Activated CD8-positive, alpha-beta T cell treated with anti-CD3 and anti-CD28 coated beads for 36 hours (primary cell): Measurements from ENCODE around the gene SLC38A1. TPM values are rescaled to one million over a fixed set of nuclear protein-coding genes. Genes with fewer than 3 reads are reported as not detected.

Source experiments
- ATAC-seq: fragments of 200-7000 bp; cut with Tn5 transposase; one replicate; pipeline ENCODE4 v1.10.0; 2021; ENCODE audit warnings: mild to moderate bottlenecking, moderate library complexity
- CTCF ChIA-PET: fragments of 350-600 bp; sonication (Branson Sonifier 250); formaldehyde crosslinking; loops from one replicate; lab custom pipeline; 2021; ENCODE audit warnings: antibody characterized with exemption; lab: Charles Lee
- POLR2A ChIA-PET: fragments of 350-600 bp; sonication (Branson Sonifier 250); formaldehyde crosslinking; loops from one replicate; lab custom pipeline; 2021; ENCODE audit warnings: antibody characterized with exemption; lab: Charles Lee
- DNase-seq: peaks from one replicate; pipeline ENCODE4 v3.0.0-alpha.2; 2020
- H3K27ac Mint-ChIP-seq: one replicate; pipeline ENCODE4 v1.8.0; 2021; ENCODE audit warnings: mild to moderate bottlenecking, mixed read lengths
- H3K27me3 Mint-ChIP-seq: one replicate; pipeline ENCODE4 v1.8.0; 2021; ENCODE audit warnings: mixed read lengths
- H3K36me3 Mint-ChIP-seq: one replicate; pipeline ENCODE4 v1.8.0; 2021; ENCODE audit warnings: low read depth, mixed read lengths
- H3K4me1 Mint-ChIP-seq: one replicate; pipeline ENCODE4 v1.8.0; 2021; ENCODE audit warnings: low read depth, mixed read lengths
- H3K4me3 Mint-ChIP-seq: one replicate; pipeline ENCODE4 v1.8.0; 2021; ENCODE audit warnings: mild to moderate bottlenecking, moderate library complexity, mixed read lengths
- H3K9me3 Mint-ChIP-seq: one replicate; pipeline ENCODE4 v1.8.0; 2021; ENCODE audit warnings: mixed read lengths
- intact Hi-C: fragments of 100-400 bp; cut with micrococcal nuclease; formaldehyde crosslinking; loops from one replicate; pipeline ENCODE4 v1.10.0; 2022
- total RNA-seq, 2 experiments: library from RNA; stranded (reverse); gene quantifications; one replicate each; pipeline ENCODE4 v1.2.3, GENCODE V29; 2021
- TF ChIP-seq, protein P1 (sequence below): fragments of 200-600 bp; IDR thresholded peaks from one replicate; pipeline ENCODE4 v1.8.0; 2022; ENCODE audit warnings: antibody characterized with exemption, mild to moderate bottlenecking

The SLC38A1 gene
- total RNA-seq, 2 experiments from 2014 or later: 167 to 168 TPM

DNA sequence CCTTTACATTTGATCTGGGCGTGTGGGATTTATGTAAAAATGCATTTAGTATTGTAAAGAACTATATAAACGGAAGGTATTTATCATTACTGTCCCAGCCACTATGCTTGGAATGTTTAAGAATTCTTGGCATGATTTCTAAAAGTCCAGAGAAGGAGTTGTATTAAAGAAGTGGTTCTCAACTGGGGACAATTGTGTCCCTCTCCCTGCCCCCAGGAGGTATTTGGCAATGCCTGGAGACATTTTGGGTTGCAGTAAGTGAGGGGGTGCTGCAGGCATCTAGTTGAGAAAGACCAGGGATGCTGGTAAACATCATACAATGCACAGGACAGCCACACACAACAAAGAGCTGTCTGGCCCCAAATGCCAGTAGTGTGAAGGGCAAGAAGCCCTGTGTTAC is 7.2 kb downstream of the SLC38A1 start:
- Mint-ChIP-seq H3K4me3 (no peak overlapping the region), H3K27ac (no peak overlapping the region), H3K27me3 (no peaks in the 10 kb centered on the region), H3K36me3 (peaks cover 37% of the 10 kb centered on the region), H3K9me3 (no peaks in the 10 kb centered on the region), H3K4me1 (peaks cover 33% of the 10 kb centered on the region)
- DNase-seq: no peak
- ChIA-PET POLR2A (interaction anchor here (0.8 to 8.9 kb wide), 3 partner anchors 9 to 91 kb away, joined by 3 to 74 read pairs (median 6); partner anchors contain the start of gene SLC38A1), CTCF (no interaction called here)
- TF ChIP-seq, protein P1, sequence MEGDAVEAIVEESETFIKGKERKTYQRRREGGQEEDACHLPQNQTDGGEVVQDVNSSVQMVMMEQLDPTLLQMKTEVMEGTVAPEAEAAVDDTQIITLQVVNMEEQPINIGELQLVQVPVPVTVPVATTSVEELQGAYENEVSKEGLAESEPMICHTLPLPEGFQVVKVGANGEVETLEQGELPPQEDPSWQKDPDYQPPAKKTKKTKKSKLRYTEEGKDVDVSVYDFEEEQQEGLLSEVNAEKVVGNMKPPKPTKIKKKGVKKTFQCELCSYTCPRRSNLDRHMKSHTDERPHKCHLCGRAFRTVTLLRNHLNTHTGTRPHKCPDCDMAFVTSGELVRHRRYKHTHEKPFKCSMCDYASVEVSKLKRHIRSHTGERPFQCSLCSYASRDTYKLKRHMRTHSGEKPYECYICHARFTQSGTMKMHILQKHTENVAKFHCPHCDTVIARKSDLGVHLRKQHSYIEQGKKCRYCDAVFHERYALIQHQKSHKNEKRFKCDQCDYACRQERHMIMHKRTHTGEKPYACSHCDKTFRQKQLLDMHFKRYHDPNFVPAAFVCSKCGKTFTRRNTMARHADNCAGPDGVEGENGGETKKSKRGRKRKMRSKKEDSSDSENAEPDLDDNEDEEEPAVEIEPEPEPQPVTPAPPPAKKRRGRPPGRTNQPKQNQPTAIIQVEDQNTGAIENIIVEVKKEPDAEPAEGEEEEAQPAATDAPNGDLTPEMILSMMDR: no peak
- intact Hi-C loops: no loop called here
- ATAC-seq: no peak

DNA sequence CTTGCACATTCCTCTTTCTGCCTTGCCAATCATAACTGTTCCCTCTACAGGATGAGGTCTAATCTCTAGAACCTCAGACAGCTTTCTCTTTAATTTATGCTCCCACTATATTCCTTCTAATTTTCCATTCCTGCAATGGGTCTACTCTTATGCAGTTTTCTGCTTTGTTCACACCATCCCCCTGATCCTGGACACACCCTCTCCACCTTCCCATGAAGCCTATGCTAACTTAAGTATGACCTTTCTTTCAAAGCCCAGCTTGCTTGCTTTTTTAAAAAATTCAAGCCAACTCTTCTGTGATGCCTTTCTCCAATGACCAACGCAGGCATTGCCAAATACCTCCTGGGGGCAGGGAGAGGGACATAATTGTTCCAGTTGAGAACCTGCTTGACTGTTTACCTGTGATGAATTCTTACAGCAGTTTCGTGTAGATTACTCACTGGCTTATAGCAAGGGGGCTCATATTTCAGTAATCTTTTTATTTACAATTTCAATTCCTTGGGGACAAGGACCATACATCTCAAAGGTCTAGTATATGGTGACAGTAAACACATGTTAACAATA is 7.8 kb downstream of the SLC38A1 start:
- no peak overlapping the region for H3K4me3 Mint-ChIP-seq
- no peak for ATAC-seq
- TF ChIP-seq, protein P1: no peak
- ChIA-PET POLR2A (interaction anchor here (0.5 to 8.9 kb wide), 5 partner anchors 10 to 136 kb away, joined by 3 to 74 read pairs (median 6); partner anchors contain the start of gene SLC38A1), CTCF (no interaction called here)
- H3K27me3 Mint-ChIP-seq: no peaks in the 10 kb centered on the region
- H3K9me3 Mint-ChIP-seq: no peaks in the 10 kb centered on the region
- H3K27ac Mint-ChIP-seq: no peak overlapping the region
- DNase-seq: no peak
- intact Hi-C loops: no loop called here
- peaks cover 42% of the 10 kb centered on the region for H3K36me3 Mint-ChIP-seq
- peaks cover 37% of the 10 kb centered on the region for H3K4me1 Mint-ChIP-seq

DNA sequence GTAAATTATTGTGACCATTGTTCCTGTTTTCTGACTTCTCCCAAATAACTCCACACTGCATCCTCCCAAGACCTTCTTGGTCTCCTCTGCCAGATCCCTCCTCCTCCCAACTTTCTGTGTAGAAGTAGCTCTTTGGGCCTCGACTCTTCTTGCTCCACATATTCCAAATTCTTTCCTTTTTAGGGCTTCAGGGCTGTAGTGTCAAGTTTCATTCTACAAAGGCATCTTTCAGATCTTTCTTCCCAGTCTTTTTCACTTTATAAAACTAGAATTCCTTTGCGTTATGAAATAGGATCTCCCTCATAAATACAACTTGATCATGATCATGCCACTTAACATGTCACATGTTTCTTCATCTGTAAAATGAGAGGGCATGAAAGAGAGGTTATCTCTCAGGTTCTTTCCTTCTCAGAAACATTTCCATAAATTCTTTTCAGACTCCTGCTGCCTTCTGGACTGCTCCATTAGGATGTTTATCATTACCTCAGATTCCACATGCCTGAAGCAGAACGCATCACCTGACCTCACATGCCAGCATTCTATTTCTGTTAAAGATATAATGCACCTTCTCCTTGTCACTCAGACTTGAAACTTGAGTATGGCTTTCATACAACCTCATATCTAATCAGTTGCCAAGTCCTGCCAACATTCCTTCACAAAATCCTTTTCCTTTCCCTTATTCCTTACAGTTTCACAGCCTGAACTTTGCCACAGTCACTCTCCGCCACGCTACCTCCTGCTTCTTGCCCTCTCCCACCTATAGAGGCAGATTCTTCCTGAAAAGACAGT is 8.5 kb downstream of the SLC38A1 start:
- Mint-ChIP-seq H3K4me1 (peaks cover 43% of the 10 kb centered on the region), H3K9me3 (no peaks in the 10 kb centered on the region), H3K27me3 (no peaks in the 10 kb centered on the region), H3K27ac (no peak overlapping the region), H3K36me3 (peaks cover 48% of the 10 kb centered on the region), H3K4me3 (no peak overlapping the region)
- TF ChIP-seq, protein P1: no peak
- ChIA-PET CTCF (no interaction called here), POLR2A (interaction anchor here (0.5 to 8.9 kb wide), 11 partner anchors 10 to 135 kb away, joined by 3 to 74 read pairs (median 5); partner anchors contain the start of gene SLC38A1)
- no peak for ATAC-seq
- no peak for DNase-seq
- intact Hi-C loops: no loop called here

DNA sequence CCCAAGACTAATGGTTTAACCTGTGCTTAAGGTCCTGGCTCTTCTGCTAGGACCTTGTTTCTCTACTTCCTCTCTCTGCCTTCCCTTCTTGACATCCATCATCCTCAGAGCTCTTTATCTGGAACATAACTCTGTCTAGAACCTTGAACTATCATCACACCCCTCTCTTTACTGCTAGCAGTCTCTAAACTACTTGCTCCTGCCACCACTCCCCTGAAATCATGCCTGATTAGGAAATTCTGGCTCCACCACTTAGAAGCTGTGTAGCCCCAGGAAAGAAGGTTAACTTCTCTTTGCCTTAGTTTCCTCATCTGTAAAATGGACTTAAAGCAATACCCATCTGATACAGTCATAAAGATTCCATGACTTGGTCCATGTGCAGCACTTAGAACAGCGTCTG is 9.1 kb downstream of the SLC38A1 start:
- ChIA-PET CTCF (no interaction called here), POLR2A (interaction anchor here (0.8 to 8.9 kb wide), 11 partner anchors 9 to 84 kb away, joined by 3 to 74 read pairs (median 5); partner anchors contain the start of gene SLC38A1)
- Mint-ChIP-seq H3K27me3 (no peaks in the 10 kb centered on the region), H3K36me3 (peaks cover 53% of the 10 kb centered on the region), H3K4me1 (peaks cover 48% of the 10 kb centered on the region), H3K9me3 (no peaks in the 10 kb centered on the region), H3K4me3 (no peak overlapping the region), H3K27ac (no peak overlapping the region)
- no peak for DNase-seq
- no peak for ATAC-seq
- TF ChIP-seq, protein P1: no peak
- intact Hi-C loops: no loop called here

DNA sequence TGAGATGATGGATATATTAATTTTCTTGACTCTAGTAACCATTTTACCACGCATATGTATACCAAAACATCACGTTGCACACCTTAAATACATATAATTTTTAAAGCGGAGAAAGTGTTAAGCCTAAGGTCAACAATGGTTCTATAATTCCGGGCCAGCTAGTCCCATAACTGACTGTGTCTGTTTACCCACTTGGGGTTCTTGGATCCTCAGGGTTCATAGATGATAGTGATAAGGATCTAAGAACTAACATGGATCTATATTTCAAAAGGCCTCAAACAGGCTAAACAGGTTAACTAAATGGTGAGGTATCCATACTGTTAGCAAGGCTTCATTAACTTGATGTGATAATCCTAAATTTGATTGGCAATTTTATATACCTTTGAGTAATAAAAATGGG is 9.8 kb downstream of the SLC38A1 start:
- Mint-ChIP-seq H3K4me3 (no peak overlapping the region), H3K9me3 (no peaks in the 10 kb centered on the region), H3K4me1 (peaks cover 52% of the 10 kb centered on the region), H3K27me3 (no peaks in the 10 kb centered on the region), H3K27ac (no peak overlapping the region), H3K36me3 (peaks cover 57% of the 10 kb centered on the region)
- TF ChIP-seq, protein P1: no peak
- DNase-seq (no peak), ATAC-seq (no peak)
- CTCF ChIA-PET: no interaction called here
- intact Hi-C loops: no loop called here
- POLR2A ChIA-PET: interaction anchor here (0.6 to 8.9 kb wide), 10 partner anchors 8 to 113 kb away, joined by 3 to 74 read pairs (median 6); partner anchors contain the start of gene SLC38A1
